Left ventricle myocardium superior (tissue), 1 donor: ENCODE measurements around the gene TMEM184B. TPM values are rescaled to one million over a fixed set of nuclear protein-coding genes. Genes with fewer than 3 reads are reported as not detected.
A peak's percentile ranks its signal among the peaks of the same experiment; 100 is the strongest.
"Not testable (repeated sequence)": the region's sequence is repeated elsewhere in the genome, so short reads cannot be mapped to it uniquely, and the experiment has no call there.

Source experiments
- ATAC-seq: fragments of 200-7000 bp; cut with Tn5 transposase; one replicate; pipeline ENCODE4 v1.9.1; 2020; ENCODE audit warnings: mild to moderate bottlenecking, moderate library complexity
- DNase-seq: peaks from one replicate; pipeline ENCODE4 v3.0.0-alpha.2; 2020
- intact Hi-C: fragments of 100-400 bp; cut with micrococcal nuclease; formaldehyde crosslinking; loops from one replicate; pipeline ENCODE4 v1.11.0; 2022
- total RNA-seq: library from RNA; stranded (reverse); fragmentation: NEBNext Ultra II Directional; extraction: Animal tissue kit (Norgen Biotek cat#: 25700); gene quantifications from one replicate; pipeline ENCODE4 v1.2.1, GENCODE V29; 2021
- donor health status: DM: no; HTN: yes; CAD: no; lungs with severe emphysema.

Gene TMEM184B
- total RNA-seq, 1 donor from 2014 or later, result 42.8 TPM

- intact Hi-C loops, ATAC-seq, DNase-seq: not testable (repeated sequence)
Observed at GRCh38 chr22:38233856-38234255, 39.0 kb downstream of the TMEM184B start.

GRCh38 chr22:38233427-38233826 is 39.4 kb downstream of the TMEM184B start:
- intact Hi-C loops, result no loop called here

GRCh38 chr22:38232196-38232595 is 40.6 kb downstream of the TMEM184B start:
- intact Hi-C loops, result no loop called here
- no peak for DNase-seq
- ATAC-seq, result no peak

More at GRCh38 chr22:38233427-38233826, 39.4 kb downstream of the TMEM184B start:
- no peak for DNase-seq
- no peak for ATAC-seq

GRCh38 chr22:38230916-38231315 is 41.9 kb downstream of the TMEM184B start:
- DNase-seq, result no peak
- ATAC-seq, result no peak
- intact Hi-C loops, result no loop called here

- peak; percentile 71 for DNase-seq
- ATAC-seq, result peak; percentile 49
- intact Hi-C loops, result no loop called here
Observed at GRCh38 chr22:38230108-38230825, 42.5 kb downstream of the TMEM184B start.

- peak; percentile 63 for DNase-seq
- peak; percentile 57 for ATAC-seq
- intact Hi-C loops, result no loop called here
Observed at GRCh38 chr22:38228873-38229740, 43.7 kb downstream of the TMEM184B start.

- intact Hi-C loops, result no loop called here
- DNase-seq (no peak), ATAC-seq (no peak)
Observed at GRCh38 chr22:38228326-38228872, 44.4 kb downstream of the TMEM184B start.

- intact Hi-C loops, result no loop called here
- no peak for DNase-seq
- no peak for ATAC-seq
Observed at GRCh38 chr22:38226853-38227649, 45.8 kb downstream of the TMEM184B start.

GRCh38 chr22:38223289-38223960 is 49.4 kb downstream of the TMEM184B start:
- no peak for DNase-seq
- no peak for ATAC-seq
- intact Hi-C loops, result no loop called here

- ATAC-seq (no peak), DNase-seq (no peak)
- intact Hi-C loops, result no loop called here
Observed at GRCh38 chr22:38222797-38223119, 50.1 kb downstream of the TMEM184B start.

- no peak for DNase-seq
- ATAC-seq, result no peak
- intact Hi-C loops, result no loop called here
Observed at GRCh38 chr22:38221908-38222796, 50.7 kb downstream of the TMEM184B start.

- intact Hi-C loops, result no loop called here
- DNase-seq (no peak), ATAC-seq (no peak)
Observed at GRCh38 chr22:38221407-38221806, 51.4 kb downstream of the TMEM184B start.

GRCh38 chr22:38220653-38221386 is 52.0 kb downstream of the TMEM184B start:
- intact Hi-C loops, result no loop called here
- no peak for DNase-seq
- ATAC-seq, result no peak

- no peak for DNase-seq
- intact Hi-C loops, result no loop called here
- ATAC-seq, result peak; percentile 2
Observed at GRCh38 chr22:38220163-38220562, 52.6 kb downstream of the TMEM184B start.

- intact Hi-C loops, result no loop called here
- no peak for DNase-seq
- no peak for ATAC-seq
Observed at GRCh38 chr22:38219632-38220031, 53.2 kb downstream of the TMEM184B start.

GRCh38 chr22:38218661-38219622 is 53.9 kb downstream of the TMEM184B start:
- ATAC-seq (peak; percentile 78), DNase-seq (peak; percentile 81)
- intact Hi-C loops, result no loop called here
